GM12878 (cell line): ENCODE data around the gene RBBP8NL.

ENCODE experiments used
- CHD2 ChIP-seq: IDR thresholded peaks from 2 replicates; pipeline ENCODE4 v1.6.1; 2011; ENCODE audit warnings: low read depth, low read length, improper control_type of control experiment, borderline replicate concordance
- POLR2A ChIP-seq: IDR thresholded peaks from 2 replicates; pipeline ENCODE4 v1.6.1; 2011; ENCODE audit warnings: low read depth, mild to moderate bottlenecking, low read length
- POU2F2 ChIP-seq: IDR thresholded peaks from 3 replicates; pipeline ENCODE4 v1.6.1; 2011; ENCODE audit warnings: low read depth, mild to moderate bottlenecking, low read length, borderline replicate concordance
- SIN3A ChIP-seq: IDR thresholded peaks from 2 replicates; pipeline ENCODE4 v1.6.1; 2012; ENCODE audit warnings: low read depth, low read length, improper control_type of control experiment
- TF ChIP-seq, protein P1 (sequence below), 3 experiments: IDR thresholded peaks in 2 of 3; conservative IDR thresholded peaks in 1 of 3; 2 replicates each; pipeline ENCODE4 v1.5.1; 2011; ENCODE audit warnings: low read depth in 3 of 3, low read length in 3 of 3, mild to moderate bottlenecking in 3 of 3, control low read depth in 2 of 3, moderate library complexity in 2 of 3, inconsistent platforms in 1 of 3, mixed read lengths in 1 of 3; ENCODE audit not compliant: control insufficient read depth in 2 of 3, insufficient read depth in 1 of 3; ENCODE audit errors: extremely low read depth in 1 of 3
- TF ChIP-seq, protein P2 (sequence below): fragments of 450-650 bp; IDR thresholded peaks from 2 replicates; pipeline ENCODE4 v1.6.1; 2016; ENCODE audit warnings: mild to moderate bottlenecking

DNA sequence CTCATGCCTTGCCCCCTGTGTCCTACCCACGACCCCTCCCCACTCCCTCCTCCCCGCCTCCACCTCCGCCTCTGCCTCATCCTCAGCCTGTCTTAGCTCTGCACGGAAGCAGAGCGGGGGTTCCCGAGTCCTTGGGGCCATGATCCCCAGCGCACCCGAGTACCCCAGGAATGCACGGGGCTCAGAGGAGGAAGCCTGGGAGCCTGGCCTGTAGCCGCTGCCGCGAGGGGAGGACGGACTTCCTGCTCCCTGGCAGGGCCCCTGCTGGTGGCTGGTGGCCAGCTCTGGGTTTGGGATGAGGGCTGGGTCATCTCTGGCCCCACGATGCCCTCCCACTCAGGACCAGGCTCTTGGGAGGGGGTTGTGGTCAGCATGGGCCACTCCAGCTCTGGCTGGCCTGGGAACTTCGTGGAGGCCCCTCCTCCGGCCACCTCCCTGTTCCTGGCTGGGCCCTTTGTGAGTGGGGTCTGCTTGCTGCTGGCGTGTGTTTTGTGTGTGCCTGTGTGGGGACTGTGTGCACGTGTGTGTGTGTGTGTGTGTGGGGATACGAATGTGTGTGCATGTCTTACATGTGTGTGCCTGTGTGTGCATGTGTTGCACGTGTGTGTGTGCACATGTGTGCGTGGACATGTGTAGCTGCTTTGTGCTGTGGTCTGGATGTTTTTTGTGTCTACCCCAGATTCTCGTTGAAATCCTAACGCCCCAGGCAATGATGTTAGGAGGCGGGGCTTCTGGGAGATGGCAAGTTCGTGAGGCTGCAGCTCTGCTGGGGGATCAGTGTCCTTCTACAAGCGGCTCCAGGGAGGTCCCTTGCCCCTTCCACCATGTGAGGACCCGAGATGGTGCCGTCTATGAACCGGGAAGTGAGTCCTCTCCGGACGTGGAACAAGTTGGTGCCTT, 1.3 kb upstream of the RBBP8NL start:
- TF ChIP-seq POLR2A = no peak
- TF ChIP-seq, protein P1, sequence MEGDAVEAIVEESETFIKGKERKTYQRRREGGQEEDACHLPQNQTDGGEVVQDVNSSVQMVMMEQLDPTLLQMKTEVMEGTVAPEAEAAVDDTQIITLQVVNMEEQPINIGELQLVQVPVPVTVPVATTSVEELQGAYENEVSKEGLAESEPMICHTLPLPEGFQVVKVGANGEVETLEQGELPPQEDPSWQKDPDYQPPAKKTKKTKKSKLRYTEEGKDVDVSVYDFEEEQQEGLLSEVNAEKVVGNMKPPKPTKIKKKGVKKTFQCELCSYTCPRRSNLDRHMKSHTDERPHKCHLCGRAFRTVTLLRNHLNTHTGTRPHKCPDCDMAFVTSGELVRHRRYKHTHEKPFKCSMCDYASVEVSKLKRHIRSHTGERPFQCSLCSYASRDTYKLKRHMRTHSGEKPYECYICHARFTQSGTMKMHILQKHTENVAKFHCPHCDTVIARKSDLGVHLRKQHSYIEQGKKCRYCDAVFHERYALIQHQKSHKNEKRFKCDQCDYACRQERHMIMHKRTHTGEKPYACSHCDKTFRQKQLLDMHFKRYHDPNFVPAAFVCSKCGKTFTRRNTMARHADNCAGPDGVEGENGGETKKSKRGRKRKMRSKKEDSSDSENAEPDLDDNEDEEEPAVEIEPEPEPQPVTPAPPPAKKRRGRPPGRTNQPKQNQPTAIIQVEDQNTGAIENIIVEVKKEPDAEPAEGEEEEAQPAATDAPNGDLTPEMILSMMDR (IDR thresholded peaks at IDR 0.05 in 2 of 3, conservative IDR thresholded peaks at IDR 0.05 in 1 of 3; ENCODE audit: control insufficient read depth in 2 of 3, extremely low read depth in 1 of 3, insufficient read depth in 1 of 3, low read depth in 3 of 3, low read length in 3 of 3) = no peak
- no peak for TF ChIP-seq SIN3A
- no peak for TF ChIP-seq CHD2
- TF ChIP-seq, protein P2, sequence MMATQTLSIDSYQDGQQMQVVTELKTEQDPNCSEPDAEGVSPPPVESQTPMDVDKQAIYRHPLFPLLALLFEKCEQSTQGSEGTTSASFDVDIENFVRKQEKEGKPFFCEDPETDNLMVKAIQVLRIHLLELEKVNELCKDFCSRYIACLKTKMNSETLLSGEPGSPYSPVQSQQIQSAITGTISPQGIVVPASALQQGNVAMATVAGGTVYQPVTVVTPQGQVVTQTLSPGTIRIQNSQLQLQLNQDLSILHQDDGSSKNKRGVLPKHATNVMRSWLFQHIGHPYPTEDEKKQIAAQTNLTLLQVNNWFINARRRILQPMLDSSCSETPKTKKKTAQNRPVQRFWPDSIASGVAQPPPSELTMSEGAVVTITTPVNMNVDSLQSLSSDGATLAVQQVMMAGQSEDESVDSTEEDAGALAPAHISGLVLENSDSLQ = no peak
- TF ChIP-seq POU2F2 = no peak
